B cell (primary cell): Measurements from ENCODE around the gene RAB33B. TPM values are rescaled to one million over a fixed set of nuclear protein-coding genes. Genes with fewer than 3 reads are reported as not detected.
"Not testable (repeated sequence)": the region's sequence is repeated elsewhere in the genome, so short reads cannot be mapped to it uniquely, and the experiment has no call there.

Experiments used
- ATAC-seq: fragments of 200-7000 bp; cut with Tn5 transposase; one replicate; pipeline ENCODE4 v1.10.0; 2021; ENCODE audit warnings: low read depth, mild to moderate bottlenecking, moderate number of reproducible peaks, moderate library complexity
- CTCF ChIA-PET: fragments of 350-600 bp; sonication (Branson Sonifier 250); formaldehyde crosslinking; loops from one replicate; lab custom pipeline; 2021; ENCODE audit warnings: antibody characterized with exemption, inconsistent platforms; lab: Charles Lee
- POLR2A ChIA-PET: fragments of 350-600 bp; sonication (Branson Sonifier 250); formaldehyde crosslinking; loops from one replicate; lab custom pipeline; 2021; ENCODE audit warnings: antibody characterized with exemption; lab: Charles Lee
- DNase-seq: peaks from one replicate; pipeline ENCODE4 v3.0.0; 2013
- H2AFZ ChIP-seq: 2 replicates; pipeline ENCODE4 v1.6.1; 2012; ENCODE audit warnings: mild to moderate bottlenecking, low read depth, low read length; ENCODE audit not compliant: insufficient read depth, poor library complexity, severe bottlenecking
- H3K27ac ChIP-seq, 2 donors: 1 replicate in 1 of 2; 2 replicates in 1 of 2; pipeline ENCODE4 v1.5.1; 2012 to 2013; ENCODE audit warnings: low read length in 2 of 2, mild to moderate bottlenecking in 2 of 2, moderate library complexity in 1 of 2
- H3K27me3 ChIP-seq, 4 experiments: fragments of 200-600 bp in 1 of 4; sonication (generic) in 1 of 4; replicated peaks in 1 of 4; 1 replicate in 2 of 4; 2 replicates in 2 of 4; pipeline versions ENCODE4 v1.6.1 to v1.7.0; 2013 to 2016; ENCODE audit warnings: low read length in 3 of 4, mild to moderate bottlenecking in 2 of 4, mixed read lengths in 1 of 4, moderate library complexity in 1 of 4; ENCODE audit not compliant: insufficient read depth in 4 of 4, control insufficient read depth in 3 of 4; ENCODE audit errors: control extremely low read depth in 1 of 4
- H3K36me3 ChIP-seq, 2 experiments: replicated peaks in 1 of 2; 1 replicate in 1 of 2; 2 replicates in 1 of 2; pipeline versions ENCODE4 v1.6.1 to v1.7.1; 2013; ENCODE audit warnings: low read length in 1 of 2; ENCODE audit not compliant: insufficient read depth in 2 of 2, control insufficient read depth in 1 of 2; ENCODE audit errors: control extremely low read depth in 1 of 2, extremely low read depth in 1 of 2
- H3K4me1 ChIP-seq, 2 donors: fragments of 200-600 bp in 1 of 2; sonication (generic) in 1 of 2; 1 replicate in 1 of 2; 2 replicates in 1 of 2; pipeline versions ENCODE4 v1.5.1 to v1.6.1; 2013 to 2017; ENCODE audit warnings: low read length in 2 of 2; ENCODE audit not compliant: control insufficient read depth in 2 of 2, insufficient read depth in 2 of 2
- H3K4me2 ChIP-seq: replicated peaks from 2 replicates; pipeline ENCODE3; 2012; ENCODE audit warnings: mild to moderate bottlenecking, low read depth, low read length; ENCODE audit not compliant: poor library complexity, severe bottlenecking
- H3K4me3 ChIP-seq, 5 experiments: fragments of 200-600 bp in 1 of 5; sonication (generic) in 1 of 5; 1 replicate in 3 of 5; 2 replicates in 2 of 5; pipeline versions ENCODE4 v1.5.1 to v1.7.0; 2011 to 2016; ENCODE audit warnings: low read length in 4 of 5, mild to moderate bottlenecking in 4 of 5, low read depth in 2 of 5, control low read depth in 1 of 5, moderate library complexity in 1 of 5; ENCODE audit not compliant: insufficient read depth in 1 of 5; ENCODE audit errors: control extremely low read depth in 1 of 5, extremely low read depth in 1 of 5
- H3K79me2 ChIP-seq: fragments of 200-600 bp; sonication (generic); one replicate; pipeline ENCODE4 v1.6.0; 2016; ENCODE audit warnings: low read length; ENCODE audit not compliant: control insufficient read depth, insufficient read depth
- H3K9ac ChIP-seq: fragments of 200-600 bp; sonication (generic); 2 replicates; pipeline ENCODE4 v1.6.1; 2017; ENCODE audit warnings: mild to moderate bottlenecking, low read length, moderate library complexity
- H3K9me3 ChIP-seq, 3 donors: one replicate each; pipeline versions ENCODE4 v1.6.1 to v1.7.1; 2013; ENCODE audit warnings: low read length in 2 of 3; ENCODE audit not compliant: control insufficient read depth in 2 of 3, insufficient read depth in 1 of 3; ENCODE audit errors: control extremely low read depth in 1 of 3
- H4K20me1 ChIP-seq: 2 replicates; pipeline ENCODE4 v1.6.0; 2012; ENCODE audit warnings: mild to moderate bottlenecking, low read length; ENCODE audit not compliant: insufficient read depth, control insufficient read depth, poor library complexity, severe bottlenecking
- H3K27ac Mint-ChIP-seq: one replicate; pipeline ENCODE4 v1.8.0; 2021; ENCODE audit warnings: mixed read lengths
- H3K27me3 Mint-ChIP-seq: one replicate; pipeline ENCODE4 v1.8.0; 2021; ENCODE audit warnings: mixed read lengths
- H3K4me1 Mint-ChIP-seq: one replicate; pipeline ENCODE4 v1.8.0; 2021; ENCODE audit warnings: mixed read lengths
- H3K4me3 Mint-ChIP-seq: one replicate; pipeline ENCODE4 v1.8.0; 2021; ENCODE audit warnings: mixed read lengths
- H3K9me3 Mint-ChIP-seq: one replicate; pipeline ENCODE4 v1.8.0; 2022; ENCODE audit warnings: mixed read lengths; ENCODE audit not compliant: insufficient read depth
- CTCF ChIP-seq: fragments of 200-600 bp; IDR thresholded peaks from one replicate; pipeline ENCODE4 v1.8.0; 2022; ENCODE audit warnings: antibody characterized with exemption, mild to moderate bottlenecking
- EZH2 ChIP-seq: IDR thresholded peaks from 2 replicates; pipeline ENCODE4 v1.6.1; 2012; ENCODE audit warnings: borderline replicate concordance, low read depth, mild to moderate bottlenecking, moderate library complexity, low read length; ENCODE audit not compliant: insufficient read depth, poor library complexity, severe bottlenecking
- WGBS: methylation state at CpG from one replicate; pipeline ENCODE4 v1.1.5; 2013; ENCODE audit warnings: missing lambda C conversion rate; ENCODE audit not compliant: insufficient coverage; 5-methylcytosine and 5-hydroxymethylcytosine counted together
- intact Hi-C: fragments of 100-400 bp; cut with micrococcal nuclease; formaldehyde crosslinking; loops from one replicate; pipeline ENCODE4 v1.10.0; 2022
- polyA plus RNA-seq: library from polyadenylated mRNA; depleted of rRNA; stranded (reverse); fragments of >200 nt; gene quantifications from 2 replicates; pipeline ENCODE4 v1.2.3, GENCODE V29; 2012
- total RNA-seq, 2 donors: library from RNA; stranded (reverse); fragments of 120-200 nt in 1 of 2; gene quantifications; 1 replicate in 1 of 2; 2 replicates in 1 of 2; pipeline versions ENCODE4 v1.2.3 to v1.2.4, GENCODE V29; 2013 to 2022

The RAB33B gene
- total and polyA plus RNA-seq, 2 donors (not counting 1 experiment from before 2014, with no cell fraction given): 13.1 to 18.2 TPM

DNA sequence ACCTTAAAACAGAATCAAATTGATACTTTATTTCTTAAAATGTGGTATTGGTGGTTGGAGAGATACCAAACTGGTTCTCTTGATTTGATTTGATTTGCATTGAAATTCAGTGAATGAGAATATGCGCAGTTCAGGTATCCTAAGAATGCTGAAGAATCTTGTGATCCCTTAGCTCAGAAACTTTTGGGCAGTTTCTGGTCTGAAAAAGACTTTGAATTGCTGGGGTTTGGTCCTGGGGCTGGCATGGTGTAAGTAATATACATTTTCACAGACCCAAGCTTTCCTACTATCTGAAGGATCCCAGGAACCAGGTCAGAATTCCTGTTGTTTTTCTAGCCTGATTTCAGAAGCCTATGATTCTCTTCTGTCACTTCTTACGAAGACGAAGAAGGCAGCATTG, 6.6 kb downstream of the RAB33B start:
- Histone ChIP-seq H3K79me2 (peaks cover 94% of the 10 kb centered on the region), H3K36me3 (peaks cover 0 to 11% of the 10 kb centered on the region in 2 experiments), H2AFZ (no peak overlapping the region), H3K4me3 (no peak overlapping the region), H3K27me3 (no peaks in the 10 kb centered on the region), H3K4me1 (peaks cover 10 to 23% of the 10 kb centered on the region in 2 donors), H3K9ac (no peak overlapping the region), H4K20me1 (peaks cover 64% of the 10 kb centered on the region), H3K27ac (no peak overlapping the region), H3K4me2 (no peak overlapping the region), H3K9me3 (no peaks in the 10 kb centered on the region)
- no peak for DNase-seq
- ChIA-PET CTCF (no interaction called here), POLR2A (no interaction called here)
- Mint-ChIP-seq H3K27ac (no peak overlapping the region), H3K27me3 (no peaks in the 10 kb centered on the region), H3K4me1 (peaks cover 39% of the 10 kb centered on the region), H3K9me3 (no peaks in the 10 kb centered on the region), H3K4me3 (no peak overlapping the region)
- no peak for TF ChIP-seq CTCF
- TF ChIP-seq EZH2: no peak
- WGBS: 100% methylated on average over 1 of the region's 3 CpGs
- no peak for ATAC-seq
- intact Hi-C loops: no loop called here

DNA sequence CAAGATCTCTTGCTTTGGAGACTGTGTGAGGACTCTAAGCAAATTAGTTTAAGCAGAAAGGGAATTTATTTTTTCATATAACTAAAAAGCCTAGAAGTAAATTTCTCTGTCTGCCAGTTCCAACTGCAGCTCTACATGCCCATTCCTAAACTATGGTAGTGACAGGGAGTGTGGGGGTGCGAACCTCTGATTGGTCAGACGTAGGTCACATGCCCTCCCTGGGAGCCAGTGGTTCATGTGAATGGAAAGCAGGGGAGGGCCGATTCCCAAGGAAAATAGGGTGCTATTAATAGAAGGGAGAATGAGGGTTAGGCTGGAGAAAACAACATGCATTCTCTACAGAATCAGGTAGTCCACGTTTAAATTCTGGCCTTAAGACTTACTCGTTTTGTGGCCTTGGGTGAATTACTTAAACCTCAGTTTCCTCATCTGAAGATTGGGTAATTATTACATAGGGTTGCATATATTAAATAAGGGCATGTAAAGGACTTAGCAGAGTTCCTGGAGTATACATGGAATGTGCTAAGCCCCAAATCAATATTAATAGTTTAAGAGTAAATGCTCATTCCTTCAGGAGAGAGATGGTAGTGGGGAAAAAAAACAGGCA, 7.2 kb downstream of the RAB33B start:
- H3K4me1 ChIP-seq: peaks cover 4 to 18% of the 10 kb centered on the region in 2 donors
- Mint-ChIP-seq H3K9me3 (no peaks in the 10 kb centered on the region), H3K4me1 (peaks cover 34% of the 10 kb centered on the region), H3K27ac (no peak overlapping the region), H3K4me3 (no peak overlapping the region), H3K27me3 (no peaks in the 10 kb centered on the region)
- H3K9ac ChIP-seq: no peak overlapping the region
- H3K27me3 ChIP-seq: no peaks in the 10 kb centered on the region
- ChIA-PET POLR2A (no interaction called here), CTCF (interaction anchor here (0.6 kb wide), 1 partner anchor 83 kb away, joined by 3 read pairs; no protein-coding TSS in a partner anchor)
- TF ChIP-seq EZH2 (no peak), CTCF (no peak)
- intact Hi-C loops: no loop called here
- H2AFZ ChIP-seq: no peak overlapping the region
- H3K79me2 ChIP-seq: peaks cover 94% of the 10 kb centered on the region
- DNase-seq: no peak
- no peak overlapping the region for H3K4me3 ChIP-seq
- WGBS: 90% methylated on average over 2 of the region's 5 CpGs
- no peak overlapping the region for H3K4me2 ChIP-seq
- peaks cover 64% of the 10 kb centered on the region for H4K20me1 ChIP-seq
- ATAC-seq: no peak
- no peak overlapping the region for H3K27ac ChIP-seq
- H3K36me3 ChIP-seq: peaks cover 0 to 11% of the 10 kb centered on the region in 2 experiments
- no peaks in the 10 kb centered on the region for H3K9me3 ChIP-seq

GRCh38 chr4:139464512-139464911, 10.6 kb downstream of the RAB33B start:
- H3K27ac ChIP-seq, intact Hi-C loops, H3K27me3 ChIP-seq, ATAC-seq, H3K27ac Mint-ChIP-seq, H3K9me3 ChIP-seq, H3K9ac ChIP-seq, H3K36me3 ChIP-seq, H2AFZ ChIP-seq, H3K4me1 ChIP-seq, DNase-seq, H3K4me2 ChIP-seq, H3K4me3 Mint-ChIP-seq, H3K27me3 Mint-ChIP-seq, CTCF ChIA-PET, H3K4me3 ChIP-seq, POLR2A ChIA-PET: not testable (repeated sequence)
- WGBS: no CpG with 5 or more reads among the region's 5 CpGs
- Histone ChIP-seq H4K20me1 (peaks cover 66% of the 10 kb centered on the region), H3K79me2 (peaks cover 94% of the 10 kb centered on the region)
- peaks cover 11% of the 10 kb centered on the region for H3K9me3 Mint-ChIP-seq
- peaks cover 15% of the 10 kb centered on the region for H3K4me1 Mint-ChIP-seq
